GM20000 (cell line): Measurements from ENCODE around the gene ZAP70.

ENCODE experiments used
- DNase-seq: peaks from one replicate; pipeline ENCODE4 v3.0.0; 2012; ENCODE audit warnings: low spot score
- TF ChIP-seq, protein P1 (sequence below): IDR thresholded peaks from 2 replicates; pipeline ENCODE4 v1.5.1; 2012; ENCODE audit warnings: mild to moderate bottlenecking, control low read depth; ENCODE audit errors: extremely low read depth, missing control alignments

The ZAP70 gene

DNA sequence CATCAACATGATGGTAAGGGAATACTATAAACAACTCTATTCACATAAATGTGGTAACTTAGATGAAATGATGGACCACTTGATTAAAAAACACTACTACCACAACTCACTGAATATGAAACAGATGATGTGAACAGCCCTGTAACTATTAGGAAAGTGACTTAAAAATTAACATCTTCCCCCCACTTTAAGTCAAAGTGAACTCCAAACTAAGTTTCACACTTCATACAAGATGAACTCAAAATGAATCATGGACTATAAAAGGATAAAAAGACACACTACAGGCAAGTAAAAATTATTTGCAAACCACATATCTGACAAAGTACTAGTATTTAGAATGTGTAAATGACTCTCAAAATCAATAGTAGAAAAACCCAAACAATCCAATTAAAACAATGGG, 71.6 kb downstream of the ZAP70 start:
- TF ChIP-seq, protein P1, sequence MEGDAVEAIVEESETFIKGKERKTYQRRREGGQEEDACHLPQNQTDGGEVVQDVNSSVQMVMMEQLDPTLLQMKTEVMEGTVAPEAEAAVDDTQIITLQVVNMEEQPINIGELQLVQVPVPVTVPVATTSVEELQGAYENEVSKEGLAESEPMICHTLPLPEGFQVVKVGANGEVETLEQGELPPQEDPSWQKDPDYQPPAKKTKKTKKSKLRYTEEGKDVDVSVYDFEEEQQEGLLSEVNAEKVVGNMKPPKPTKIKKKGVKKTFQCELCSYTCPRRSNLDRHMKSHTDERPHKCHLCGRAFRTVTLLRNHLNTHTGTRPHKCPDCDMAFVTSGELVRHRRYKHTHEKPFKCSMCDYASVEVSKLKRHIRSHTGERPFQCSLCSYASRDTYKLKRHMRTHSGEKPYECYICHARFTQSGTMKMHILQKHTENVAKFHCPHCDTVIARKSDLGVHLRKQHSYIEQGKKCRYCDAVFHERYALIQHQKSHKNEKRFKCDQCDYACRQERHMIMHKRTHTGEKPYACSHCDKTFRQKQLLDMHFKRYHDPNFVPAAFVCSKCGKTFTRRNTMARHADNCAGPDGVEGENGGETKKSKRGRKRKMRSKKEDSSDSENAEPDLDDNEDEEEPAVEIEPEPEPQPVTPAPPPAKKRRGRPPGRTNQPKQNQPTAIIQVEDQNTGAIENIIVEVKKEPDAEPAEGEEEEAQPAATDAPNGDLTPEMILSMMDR, result no peak
- no peak for DNase-seq

DNA sequence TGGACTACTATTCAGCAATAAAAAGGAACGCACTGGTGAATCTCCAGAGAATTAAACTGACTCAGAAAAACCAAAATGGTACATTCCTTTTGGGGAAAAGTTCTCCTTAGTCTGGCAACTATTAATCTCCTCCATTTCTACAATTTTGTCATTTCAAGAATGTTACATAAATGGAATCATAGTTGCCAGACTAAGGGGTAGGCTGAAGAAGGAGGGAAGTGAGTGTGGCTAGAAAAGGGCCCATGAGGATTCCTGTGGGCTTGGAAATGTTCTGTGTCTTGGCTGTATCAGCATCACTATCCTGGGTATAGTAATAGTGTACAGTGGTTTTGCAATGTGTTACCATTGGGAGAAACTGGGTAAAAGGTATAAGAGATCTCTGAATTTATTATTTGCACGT, 72.4 kb downstream of the ZAP70 start:
- TF ChIP-seq, protein P1, result no peak

DNA sequence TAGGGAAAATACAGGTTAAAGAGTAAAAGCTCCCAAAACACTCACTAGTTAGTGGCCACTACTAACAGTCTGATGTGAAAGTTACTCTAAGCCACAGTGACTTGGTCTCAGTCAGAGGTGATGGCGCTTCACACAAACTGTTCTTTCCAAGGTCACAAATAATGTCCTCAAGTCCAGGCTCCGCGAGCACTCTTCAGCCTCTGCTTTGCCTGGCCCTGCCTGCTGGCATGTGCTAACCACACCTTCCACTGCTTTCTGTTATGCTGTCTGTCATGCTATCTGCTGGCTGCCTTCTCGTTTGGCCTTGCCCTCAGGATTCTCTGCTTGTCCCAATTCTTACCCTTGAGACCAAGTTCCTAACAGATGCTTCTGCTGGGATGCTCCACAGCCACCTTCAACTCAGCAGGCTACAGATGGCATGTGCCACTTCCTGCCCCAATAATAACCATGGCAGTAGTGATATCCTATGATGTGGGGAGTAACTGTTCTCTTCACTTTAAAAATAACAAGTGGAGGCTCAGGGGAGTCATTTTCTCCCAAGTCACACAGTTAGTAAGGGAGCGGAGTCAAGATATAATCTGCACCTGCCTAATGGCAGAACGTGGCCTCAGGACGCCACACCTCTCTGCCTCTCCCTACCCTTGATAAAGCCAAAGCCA, 75.7 kb downstream of the ZAP70 start:
- TF ChIP-seq, protein P1, result no peak
- DNase-seq, result no peak

More for the DNA sequence above, 72.4 kb downstream of the ZAP70 start:
- DNase-seq, result no peak
